Measurements from ENCODE around the gene ANKRD12. TPM values are rescaled to one million over a fixed set of nuclear protein-coding genes. Genes with fewer than 3 reads are reported as not detected.

ANKRD12 gene
- total and polyA plus RNA-seq, 4 donors, result 2.7 to 59.7 (median 17.3) TPM

- TF ChIP-seq REST (IDR thresholded peaks at IDR 0.05) (no peak), FOXA2 (IDR thresholded peaks at IDR 0.05) (no peak), YY1 (IDR thresholded peaks at IDR 0.05) (no peak), HNF4G (IDR thresholded peaks at IDR 0.05) (no peak), HNF4A (conservative IDR thresholded peaks at IDR 0.05) (no peak), EGR1 (IDR thresholded peaks at IDR 0.05; ENCODE audit: low read depth in 2 of 2) (no peak), RAD21 (IDR thresholded peaks at IDR 0.05) (no peak), RXRA (IDR thresholded peaks at IDR 0.05) (no peak), NR2F2 (IDR thresholded peaks at IDR 0.05) (no peak)
- TF ChIP-seq, protein P1, sequence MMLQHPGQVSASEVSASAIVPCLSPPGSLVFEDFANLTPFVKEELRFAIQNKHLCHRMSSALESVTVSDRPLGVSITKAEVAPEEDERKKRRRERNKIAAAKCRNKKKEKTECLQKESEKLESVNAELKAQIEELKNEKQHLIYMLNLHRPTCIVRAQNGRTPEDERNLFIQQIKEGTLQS (IDR thresholded peaks at IDR 0.05), result no peak
Measured at GRCh38 chr18:9204659-9205058, 68.1 kb downstream of the ANKRD12 start (continued).

DNA sequence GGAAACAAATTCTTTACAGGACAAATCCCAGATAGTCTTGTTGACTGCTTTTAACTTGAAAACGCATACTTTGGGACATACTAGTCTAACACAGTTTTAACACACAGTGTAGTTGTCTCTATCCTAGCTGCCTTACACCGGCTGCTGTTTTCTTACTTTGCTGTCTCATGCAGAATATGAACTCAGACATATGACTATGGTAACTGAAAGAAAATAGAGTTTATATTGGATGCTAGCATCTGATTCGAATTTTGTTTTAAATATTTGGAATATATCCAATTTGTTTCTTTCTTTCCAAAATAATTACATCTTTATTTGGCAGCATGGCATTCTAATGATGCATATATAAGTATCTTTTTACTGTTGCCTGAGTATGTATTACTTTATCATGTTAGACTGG is 69.8 kb downstream of the ANKRD12 start:
- Histone ChIP-seq H3K4me1 (ENCODE audit: control insufficient read depth in 4 of 4, insufficient read depth in 4 of 4, low read length in 3 of 4) (no peaks in the 10 kb centered on the region), H3K4me3 (ENCODE audit: low read depth in 1 of 3, low read length in 3 of 3) (no peak overlapping the region), H3K36me3 (ENCODE audit: control insufficient read depth in 4 of 4, insufficient read depth in 3 of 4, low read depth in 1 of 4, low read length in 3 of 4) (peaks cover 4 to 6% (median 5%) of the 10 kb centered on the region in 4 donors), H3K27ac (ENCODE audit: low read depth in 1 of 2, low read length in 2 of 2) (no peak overlapping the region), H3K9me3 (ENCODE audit: control insufficient read depth in 4 of 4, low read length in 3 of 4) (no peaks in the 10 kb centered on the region), H3K27me3 (ENCODE audit: control insufficient read depth in 4 of 4, insufficient read depth in 4 of 4, low read length in 3 of 4) (no peaks in the 10 kb centered on the region), H3K9ac (ENCODE audit: low read depth in 1 of 2, low read length in 2 of 2) (no peak overlapping the region)
- 89% methylated on average over 3 of the region's 3 CpGs for WGBS
- TF ChIP-seq, protein P2, sequence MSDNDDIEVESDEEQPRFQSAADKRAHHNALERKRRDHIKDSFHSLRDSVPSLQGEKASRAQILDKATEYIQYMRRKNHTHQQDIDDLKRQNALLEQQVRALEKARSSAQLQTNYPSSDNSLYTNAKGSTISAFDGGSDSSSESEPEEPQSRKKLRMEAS (IDR thresholded peaks at IDR 0.05), result no peak
- TF ChIP-seq TAF1 (conservative IDR thresholded peaks at IDR 0.05), result no peak
- TF ChIP-seq, protein P1 (IDR thresholded peaks at IDR 0.05), result no peak
- TF ChIP-seq EGR1 (IDR thresholded peaks at IDR 0.05; ENCODE audit: low read depth in 2 of 2), result no peak
- no peak for TF ChIP-seq GABPA (IDR thresholded peaks at IDR 0.05 in 1 of 2, conservative IDR thresholded peaks at IDR 0.05 in 1 of 2)
- TF ChIP-seq REST (IDR thresholded peaks at IDR 0.05), result no peak
- no peak for TF ChIP-seq FOXA2 (IDR thresholded peaks at IDR 0.05)
- TF ChIP-seq SP1 (IDR thresholded peaks at IDR 0.05), result no peak
- TF ChIP-seq HNF4A (conservative IDR thresholded peaks at IDR 0.05), result no peak
- TF ChIP-seq YY1 (IDR thresholded peaks at IDR 0.05), result no peak
- no peak for TF ChIP-seq HNF4G (IDR thresholded peaks at IDR 0.05)
- no peak for TF ChIP-seq RAD21 (IDR thresholded peaks at IDR 0.05)
- no peak for TF ChIP-seq NR2F2 (IDR thresholded peaks at IDR 0.05)
- TF ChIP-seq RXRA (IDR thresholded peaks at IDR 0.05), result no peak
- no peak for TF ChIP-seq CTCF (IDR thresholded peaks at IDR 0.05; ENCODE audit: low read depth, low read length, missing input control)
- TF ChIP-seq JUND (IDR thresholded peaks at IDR 0.05), result no peak
- no peak for TF ChIP-seq FOXA1 (IDR thresholded peaks at IDR 0.05)
- no peak for DNase-seq (ENCODE audit: low spot score)

Measured in liver (tissue), 9 donors.